Loucy (cell line): Measurements from ENCODE around the gene SLC25A21.

Experiments used
- H2AFZ ChIP-seq: fragments of 200-600 bp; sonication (generic); 2 replicates; pipeline ENCODE4 v1.6.0; 2016; ENCODE audit warnings: antibody characterized with exemption, mild to moderate bottlenecking, low read length, moderate library complexity
- H3F3A ChIP-seq: fragments of 200-600 bp; 2 replicates; pipeline ENCODE4 v1.6.0; 2016; ENCODE audit warnings: antibody characterized with exemption, low read depth, mild to moderate bottlenecking
- H3K27me3 ChIP-seq: fragments of 200-600 bp; sonication (generic); 2 replicates; pipeline ENCODE4 v1.6.1; 2014; ENCODE audit warnings: low read length, mild to moderate bottlenecking; ENCODE audit not compliant: insufficient read depth, poor library complexity, severe bottlenecking
- H3K36me3 ChIP-seq: fragments of 200-600 bp; sonication (generic); 2 replicates; pipeline ENCODE4 v1.6.1; 2016; ENCODE audit warnings: low read length; ENCODE audit not compliant: insufficient read depth
- H3K4me1 ChIP-seq: fragments of 200-600 bp; sonication (generic); 2 replicates; pipeline ENCODE4 v1.5.1; 2014; ENCODE audit warnings: low read length, mild to moderate bottlenecking; ENCODE audit not compliant: insufficient read depth, poor library complexity, severe bottlenecking
- H3K4me2 ChIP-seq: fragments of 200-600 bp; sonication (generic); 2 replicates; pipeline ENCODE4 v1.6.0; 2014; ENCODE audit warnings: antibody characterized with exemption, low read length, low read depth, mild to moderate bottlenecking; ENCODE audit not compliant: poor library complexity, severe bottlenecking
- H3K4me3 ChIP-seq: fragments of 200-600 bp; sonication (generic); 2 replicates; pipeline ENCODE4 v1.5.1; 2014; ENCODE audit warnings: low read length, mild to moderate bottlenecking, mixed read lengths; ENCODE audit not compliant: poor library complexity, severe bottlenecking
- H3K79me2 ChIP-seq: fragments of 200-600 bp; sonication (generic); 2 replicates; pipeline ENCODE4 v1.6.1; 2014; ENCODE audit warnings: low read length; ENCODE audit not compliant: insufficient read depth
- H3K9ac ChIP-seq: fragments of 200-600 bp; sonication (generic); 2 replicates; pipeline ENCODE4 v1.6.0; 2014; ENCODE audit warnings: mild to moderate bottlenecking, low read depth, low read length, moderate library complexity; ENCODE audit not compliant: poor library complexity, severe bottlenecking
- H3K9me2 ChIP-seq: fragments of 200-600 bp; sonication (generic); replicated peaks from 2 replicates; pipeline ENCODE4 v1.6.1; 2016; ENCODE audit warnings: low read depth, low read length, mixed read lengths
- H3K9me3 ChIP-seq: fragments of 200-600 bp; sonication (generic); 2 replicates; pipeline ENCODE4 v1.6.1; 2014; ENCODE audit warnings: mild to moderate bottlenecking, antibody characterized with exemption, low read length, low read depth; ENCODE audit not compliant: insufficient read depth
- H4K20me1 ChIP-seq: fragments of 200-600 bp; sonication (generic); 2 replicates; pipeline ENCODE4 v1.6.0; 2014; ENCODE audit warnings: antibody characterized with exemption, low read length, mild to moderate bottlenecking; ENCODE audit not compliant: insufficient read depth, poor library complexity, severe bottlenecking
- EZH2phosphoT487 ChIP-seq: fragments of 200-600 bp; IDR thresholded peaks from 2 replicates; pipeline ENCODE4 v1.6.1; 2018; ENCODE audit warnings: antibody characterized with exemption, mild to moderate bottlenecking, moderate library complexity, borderline replicate concordance
- TF ChIP-seq, protein P1 (sequence below): fragments of 200-600 bp; sonication (generic); conservative IDR thresholded peaks from 2 replicates; pipeline ENCODE4 v1.5.1; 2014; ENCODE audit warnings: mild to moderate bottlenecking, antibody characterized with exemption, low read length

The SLC25A21 gene

DNA sequence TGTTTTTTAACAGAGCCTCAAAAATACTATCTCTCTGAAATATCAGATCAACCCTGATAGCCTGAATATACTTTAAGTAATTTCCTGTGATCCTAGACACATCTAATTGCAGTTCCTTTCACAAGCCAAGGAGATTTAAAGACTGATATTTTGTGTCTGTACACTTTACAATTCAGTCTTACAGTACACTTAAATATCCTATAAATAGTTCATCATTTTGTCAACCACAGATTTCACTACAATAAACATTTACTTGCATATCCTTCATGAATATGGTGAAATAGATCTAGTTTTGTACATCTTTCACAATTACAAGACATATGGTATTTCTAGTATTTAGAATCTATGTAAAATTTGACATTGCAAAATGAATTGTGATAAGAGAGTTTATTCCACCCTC is 349.7 kb downstream of the SLC25A21 start:
- Histone ChIP-seq H3K27me3 (no peaks in the 10 kb centered on the region), H4K20me1 (no peaks in the 10 kb centered on the region), H2AFZ (no peak overlapping the region), H3K9ac (no peak overlapping the region), H3K4me2 (no peak overlapping the region), H3K4me3 (no peak overlapping the region), H3K9me3 (no peaks in the 10 kb centered on the region), H3K4me1 (no peaks in the 10 kb centered on the region), H3F3A (no peaks in the 10 kb centered on the region), H3K79me2 (no peaks in the 10 kb centered on the region), H3K36me3 (no peaks in the 10 kb centered on the region), H3K9me2 (no peaks in the 10 kb centered on the region)
- TF ChIP-seq EZH2phosphoT487 = no peak
- TF ChIP-seq, protein P1, sequence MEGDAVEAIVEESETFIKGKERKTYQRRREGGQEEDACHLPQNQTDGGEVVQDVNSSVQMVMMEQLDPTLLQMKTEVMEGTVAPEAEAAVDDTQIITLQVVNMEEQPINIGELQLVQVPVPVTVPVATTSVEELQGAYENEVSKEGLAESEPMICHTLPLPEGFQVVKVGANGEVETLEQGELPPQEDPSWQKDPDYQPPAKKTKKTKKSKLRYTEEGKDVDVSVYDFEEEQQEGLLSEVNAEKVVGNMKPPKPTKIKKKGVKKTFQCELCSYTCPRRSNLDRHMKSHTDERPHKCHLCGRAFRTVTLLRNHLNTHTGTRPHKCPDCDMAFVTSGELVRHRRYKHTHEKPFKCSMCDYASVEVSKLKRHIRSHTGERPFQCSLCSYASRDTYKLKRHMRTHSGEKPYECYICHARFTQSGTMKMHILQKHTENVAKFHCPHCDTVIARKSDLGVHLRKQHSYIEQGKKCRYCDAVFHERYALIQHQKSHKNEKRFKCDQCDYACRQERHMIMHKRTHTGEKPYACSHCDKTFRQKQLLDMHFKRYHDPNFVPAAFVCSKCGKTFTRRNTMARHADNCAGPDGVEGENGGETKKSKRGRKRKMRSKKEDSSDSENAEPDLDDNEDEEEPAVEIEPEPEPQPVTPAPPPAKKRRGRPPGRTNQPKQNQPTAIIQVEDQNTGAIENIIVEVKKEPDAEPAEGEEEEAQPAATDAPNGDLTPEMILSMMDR = no peak

DNA sequence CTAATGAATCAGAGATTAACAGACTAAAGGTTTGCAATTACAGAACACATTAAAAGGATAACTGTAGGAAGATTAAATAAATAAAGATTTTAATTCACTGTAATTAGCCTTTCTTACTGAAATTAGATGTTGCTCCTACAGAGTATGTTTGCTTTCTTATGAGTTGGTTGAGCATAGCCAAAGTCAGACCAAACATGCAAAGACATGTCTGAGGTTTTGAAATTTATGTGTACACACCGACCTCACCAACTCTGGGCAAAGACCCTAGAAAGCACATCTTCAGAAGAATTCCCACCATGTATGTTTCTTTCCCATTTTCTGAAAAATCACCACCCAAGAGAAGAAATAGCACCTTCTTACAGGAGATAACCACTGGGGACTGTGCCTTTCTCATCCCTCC is 351.5 kb downstream of the SLC25A21 start:
- Histone ChIP-seq H3K4me3 (no peak overlapping the region), H2AFZ (no peak overlapping the region), H3K9me3 (no peaks in the 10 kb centered on the region), H3K36me3 (no peaks in the 10 kb centered on the region), H3K9me2 (no peaks in the 10 kb centered on the region), H3K9ac (no peak overlapping the region), H3F3A (no peaks in the 10 kb centered on the region), H4K20me1 (no peaks in the 10 kb centered on the region), H3K79me2 (no peaks in the 10 kb centered on the region), H3K27me3 (no peaks in the 10 kb centered on the region), H3K4me2 (no peak overlapping the region), H3K4me1 (no peaks in the 10 kb centered on the region)
- TF ChIP-seq, protein P1 = no peak
- TF ChIP-seq EZH2phosphoT487 = no peak

- H2AFZ ChIP-seq = no peak overlapping the region
- H3K36me3 ChIP-seq = no peaks in the 10 kb centered on the region
- TF ChIP-seq EZH2phosphoT487 = no peak
- TF ChIP-seq, protein P1 = no peak
- no peaks in the 10 kb centered on the region for H3K9me3 ChIP-seq
- H3K4me1 ChIP-seq = no peaks in the 10 kb centered on the region
- H3K9me2 ChIP-seq = no peaks in the 10 kb centered on the region
- no peaks in the 10 kb centered on the region for H3K79me2 ChIP-seq
- no peaks in the 10 kb centered on the region for H4K20me1 ChIP-seq
- H3K4me2 ChIP-seq = no peak overlapping the region
- H3K9ac ChIP-seq = no peak overlapping the region
- H3K27me3 ChIP-seq = no peaks in the 10 kb centered on the region
- H3K4me3 ChIP-seq = no peak overlapping the region
- H3F3A ChIP-seq = no peaks in the 10 kb centered on the region
Observed at GRCh38 chr14:36820111-36820709, 352.2 kb downstream of the SLC25A21 start.
